WTC11 (cell line): ENCODE results near the gene PSEN2. TPM values are rescaled to one million over a fixed set of nuclear protein-coding genes. Genes with fewer than 3 reads are reported as not detected.

Source experiments
- ATAC-seq: fragments of 200-7000 bp; cut with Tn5 transposase; 2 replicates; pipeline ENCODE4 v1.10.0; 2021; ENCODE audit warnings: mild to moderate bottlenecking, moderate library complexity
- CTCF ChIA-PET: fragments of 300-600 bp; sonication (Branson Sonifier 250); formaldehyde crosslinking; loops from one replicate; lab custom pipeline; 2021; ENCODE audit warnings: antibody characterized with exemption; lab: Charles Lee
- POLR2A ChIA-PET: fragments of 350-600 bp; sonication (Branson Sonifier 250); formaldehyde crosslinking; loops from one replicate; lab custom pipeline; 2021; ENCODE audit warnings: antibody characterized with exemption; lab: Charles Lee
- DNase-seq: peaks from one replicate; pipeline ENCODE4 v3.0.0; 2021; ENCODE audit warnings: low spot score
- H3K27ac Mint-ChIP-seq: 2 replicates; pipeline ENCODE4 v1.8.0; 2021; ENCODE audit warnings: mixed read lengths
- H3K27me3 Mint-ChIP-seq: 2 replicates; pipeline ENCODE4 v1.8.0; 2021; ENCODE audit warnings: low read depth, mild to moderate bottlenecking, moderate library complexity, mixed read lengths
- H3K36me3 Mint-ChIP-seq: 2 replicates; pipeline ENCODE4 v1.8.0; 2021; ENCODE audit warnings: mixed read lengths
- H3K4me1 Mint-ChIP-seq: 2 replicates; pipeline ENCODE4 v1.8.0; 2022; ENCODE audit warnings: mixed read lengths
- H3K4me3 Mint-ChIP-seq: 2 replicates; pipeline ENCODE4 v1.8.0; 2021; ENCODE audit warnings: mild to moderate bottlenecking, moderate library complexity, mixed read lengths
- H3K9me3 Mint-ChIP-seq: 2 replicates; pipeline ENCODE4 v1.8.0; 2021; ENCODE audit warnings: mixed read lengths
- CREB1 ChIP-seq: sonication (generic); formaldehyde crosslinking; IDR thresholded peaks from 2 replicates; pipeline ENCODE4 v1.8.0; 2023; ENCODE audit warnings: mild to moderate bottlenecking, missing genetic modification reagents
- EMX1 ChIP-seq: fragments of 250-450 bp; sonication (Bioruptor Pico); IDR thresholded peaks from 2 replicates; pipeline ENCODE4 v1.8.0; 2021; ENCODE audit warnings: mild to moderate bottlenecking
- FOXJ3 ChIP-seq: sonication (generic); formaldehyde crosslinking; IDR thresholded peaks from 2 replicates; pipeline ENCODE4 v1.9.0; 2021; ENCODE audit warnings: missing genetic modification reagents, mild to moderate bottlenecking, borderline replicate concordance
- JAZF1 ChIP-seq: fragments of 250-450 bp; sonication (Bioruptor Pico); IDR thresholded peaks from 2 replicates; pipeline ENCODE4 v1.9.0; 2021; ENCODE audit warnings: moderate library complexity, mild to moderate bottlenecking, inconsistent platforms
- KAT7 ChIP-seq: sonication (generic); formaldehyde crosslinking; IDR thresholded peaks from 2 replicates; pipeline ENCODE4 v1.8.1; 2023; ENCODE audit warnings: missing genetic modification reagents, mild to moderate bottlenecking, borderline replicate concordance
- NR3C1 ChIP-seq: sonication (generic); formaldehyde crosslinking; conservative IDR thresholded peaks from 2 replicates; pipeline ENCODE4 v1.8.1; 2023; ENCODE audit warnings: low read depth, mild to moderate bottlenecking, missing genetic modification reagents
- SMAD4 ChIP-seq: sonication (generic); formaldehyde crosslinking; IDR thresholded peaks from 2 replicates; pipeline ENCODE4 v1.8.0; 2022; ENCODE audit warnings: mild to moderate bottlenecking, missing genetic modification reagents
- SOX15 ChIP-seq: fragments of 250-450 bp; sonication (Bioruptor Pico); IDR thresholded peaks from 2 replicates; pipeline ENCODE4 v1.9.0; 2021; ENCODE audit warnings: mild to moderate bottlenecking
- ZBTB21 ChIP-seq: sonication (generic); formaldehyde crosslinking; IDR thresholded peaks from 2 replicates; pipeline ENCODE4 v1.8.1; 2023; ENCODE audit warnings: mild to moderate bottlenecking, missing genetic modification reagents, borderline replicate concordance
- ZNF232 ChIP-seq: sonication (generic); formaldehyde crosslinking; IDR thresholded peaks from 2 replicates; pipeline ENCODE4 v1.8.0; 2022; ENCODE audit warnings: mild to moderate bottlenecking, missing genetic modification reagents
- ZNF416 ChIP-seq: fragments of 250-450 bp; sonication (Bioruptor Pico); IDR thresholded peaks from 2 replicates; pipeline ENCODE4 v1.9.0; 2021; ENCODE audit warnings: mild to moderate bottlenecking, inconsistent platforms
- total RNA-seq: library from RNA; stranded (reverse); gene quantifications from 3 replicates; pipeline ENCODE4 v1.2.3, GENCODE V29; 2021
- TF ChIP-seq, protein P1 (sequence below): sonication (generic); formaldehyde crosslinking; IDR thresholded peaks from 2 replicates; pipeline ENCODE4 v1.8.0; 2022; ENCODE audit warnings: mild to moderate bottlenecking, missing genetic modification reagents
- TF ChIP-seq, protein P2 (sequence below): fragments of 250-450 bp; sonication (Bioruptor Pico); IDR thresholded peaks from 2 replicates; pipeline ENCODE4 v1.9.0; 2021; ENCODE audit warnings: mild to moderate bottlenecking
- TF ChIP-seq, protein P3 (sequence below): sonication (generic); formaldehyde crosslinking; conservative IDR thresholded peaks from 2 replicates; pipeline ENCODE4 v1.8.1; 2022; ENCODE audit warnings: mild to moderate bottlenecking, missing genetic modification reagents
- TF ChIP-seq, protein P4 (sequence below): sonication (generic); formaldehyde crosslinking; IDR thresholded peaks from 2 replicates; pipeline ENCODE4 v1.8.0; 2023; ENCODE audit warnings: missing genetic modification reagents, mild to moderate bottlenecking, borderline replicate concordance
- TF ChIP-seq, protein P5 (sequence below): sonication (generic); formaldehyde crosslinking; IDR thresholded peaks from 2 replicates; pipeline ENCODE4 v1.8.1; 2023; ENCODE audit warnings: mild to moderate bottlenecking, missing genetic modification reagents

PSEN2 gene
- total RNA-seq, 1 experiment from 2014 or later, result 18.4 TPM

DNA sequence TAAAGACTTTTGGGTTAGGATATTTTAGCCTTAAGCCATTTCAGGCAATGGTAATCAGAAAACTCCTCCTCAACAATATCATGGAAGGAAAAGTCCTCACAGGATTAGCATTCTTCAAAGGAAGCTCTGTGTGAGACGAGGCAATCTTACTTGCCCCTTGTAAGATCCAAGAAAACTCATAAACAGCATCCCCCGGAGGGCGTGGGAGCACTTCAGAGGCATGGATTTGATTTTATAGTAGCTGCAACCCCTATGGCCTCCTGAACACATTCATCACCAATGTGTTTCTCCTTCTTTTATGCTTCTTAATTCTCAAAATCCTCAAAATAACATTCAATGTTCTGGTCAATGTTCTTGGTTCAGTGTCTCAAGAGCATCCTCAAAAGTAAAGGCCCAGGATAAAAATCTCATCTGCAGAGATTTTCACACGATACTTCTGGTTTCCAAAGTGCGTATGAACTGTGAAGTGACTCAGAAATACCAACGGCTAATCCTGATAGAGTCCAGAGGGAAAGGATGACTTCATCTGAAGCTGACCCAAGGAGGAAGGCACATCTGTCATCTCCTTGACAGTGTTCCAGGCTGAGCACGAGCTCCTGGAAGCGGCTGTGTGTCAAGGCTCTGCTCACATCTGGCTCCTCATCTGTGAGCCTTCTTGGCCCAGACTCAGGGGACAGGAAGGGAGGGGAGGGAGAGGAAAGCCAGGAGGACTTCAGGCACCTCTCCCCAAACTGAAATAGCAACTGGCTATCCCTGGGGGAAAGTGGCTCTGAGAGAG lies 49.3 kb upstream of the PSEN2 start:
- no peak overlapping the region for H3K27ac Mint-ChIP-seq
- peaks cover 16% of the 10 kb centered on the region for H3K9me3 Mint-ChIP-seq
- POLR2A ChIA-PET, result no interaction called here

DNA sequence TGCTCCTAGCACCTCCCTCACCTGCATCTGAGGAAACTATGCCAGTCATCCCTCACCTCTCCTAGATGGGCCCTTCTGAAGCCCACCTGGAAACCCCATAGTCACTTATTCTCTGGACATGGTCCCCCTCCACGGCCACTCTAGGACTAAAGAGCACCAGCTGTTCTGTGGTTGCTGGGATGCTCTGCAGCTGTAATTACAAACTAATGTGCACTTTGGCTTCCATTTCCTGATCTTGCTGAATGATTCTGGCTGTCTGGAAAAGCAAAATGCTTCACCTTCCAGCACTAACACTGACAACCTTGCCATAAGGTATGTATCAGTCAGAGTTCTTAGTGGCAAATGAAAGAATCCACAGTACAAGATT lies 48.7 kb upstream of the PSEN2 start:
- CTCF ChIA-PET, result no interaction called here
- no peak overlapping the region for H3K4me3 Mint-ChIP-seq
- POLR2A ChIA-PET, result no interaction called here
- no peaks in the 10 kb centered on the region; the same call in 1 of the 2 replicates for H3K4me1 Mint-ChIP-seq
- peaks cover 16% of the 10 kb centered on the region for H3K9me3 Mint-ChIP-seq
- no peaks in the 10 kb centered on the region for H3K36me3 Mint-ChIP-seq
- DNase-seq, result no peak
- no peak for ATAC-seq
- no peak for TF ChIP-seq ZNF232 (CRISPR knock-in tag)
- TF ChIP-seq, protein P1, sequence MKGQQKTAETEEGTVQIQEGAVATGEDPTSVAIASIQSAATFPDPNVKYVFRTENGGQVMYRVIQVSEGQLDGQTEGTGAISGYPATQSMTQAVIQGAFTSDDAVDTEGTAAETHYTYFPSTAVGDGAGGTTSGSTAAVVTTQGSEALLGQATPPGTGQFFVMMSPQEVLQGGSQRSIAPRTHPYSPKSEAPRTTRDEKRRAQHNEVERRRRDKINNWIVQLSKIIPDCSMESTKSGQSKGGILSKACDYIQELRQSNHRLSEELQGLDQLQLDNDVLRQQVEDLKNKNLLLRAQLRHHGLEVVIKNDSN (CRISPR knock-in tag), result no peak
- no peak for TF ChIP-seq CREB1 (CRISPR knock-in tag)
- no peak for TF ChIP-seq EMX1 (CRISPR knock-in tag)
- TF ChIP-seq SOX15 (CRISPR knock-in tag), result no peak
- H3K27me3 Mint-ChIP-seq, result peaks cover 5% of the 10 kb centered on the region; the same call in 1 of the 2 replicates
- H3K27ac Mint-ChIP-seq, result no peak overlapping the region

More for the DNA sequence above, 49.3 kb upstream of the PSEN2 start:
- CTCF ChIA-PET, result interaction anchor here (1.9 kb wide), 1 partner anchor 213 kb away, joined by 5 read pairs; no protein-coding TSS in a partner anchor
- DNase-seq, result no peak
- TF ChIP-seq, protein P2, sequence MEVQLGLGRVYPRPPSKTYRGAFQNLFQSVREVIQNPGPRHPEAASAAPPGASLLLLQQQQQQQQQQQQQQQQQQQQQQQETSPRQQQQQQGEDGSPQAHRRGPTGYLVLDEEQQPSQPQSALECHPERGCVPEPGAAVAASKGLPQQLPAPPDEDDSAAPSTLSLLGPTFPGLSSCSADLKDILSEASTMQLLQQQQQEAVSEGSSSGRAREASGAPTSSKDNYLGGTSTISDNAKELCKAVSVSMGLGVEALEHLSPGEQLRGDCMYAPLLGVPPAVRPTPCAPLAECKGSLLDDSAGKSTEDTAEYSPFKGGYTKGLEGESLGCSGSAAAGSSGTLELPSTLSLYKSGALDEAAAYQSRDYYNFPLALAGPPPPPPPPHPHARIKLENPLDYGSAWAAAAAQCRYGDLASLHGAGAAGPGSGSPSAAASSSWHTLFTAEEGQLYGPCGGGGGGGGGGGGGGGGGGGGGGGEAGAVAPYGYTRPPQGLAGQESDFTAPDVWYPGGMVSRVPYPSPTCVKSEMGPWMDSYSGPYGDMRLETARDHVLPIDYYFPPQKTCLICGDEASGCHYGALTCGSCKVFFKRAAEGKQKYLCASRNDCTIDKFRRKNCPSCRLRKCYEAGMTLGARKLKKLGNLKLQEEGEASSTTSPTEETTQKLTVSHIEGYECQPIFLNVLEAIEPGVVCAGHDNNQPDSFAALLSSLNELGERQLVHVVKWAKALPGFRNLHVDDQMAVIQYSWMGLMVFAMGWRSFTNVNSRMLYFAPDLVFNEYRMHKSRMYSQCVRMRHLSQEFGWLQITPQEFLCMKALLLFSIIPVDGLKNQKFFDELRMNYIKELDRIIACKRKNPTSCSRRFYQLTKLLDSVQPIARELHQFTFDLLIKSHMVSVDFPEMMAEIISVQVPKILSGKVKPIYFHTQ (CRISPR knock-in tag), result no peak
- TF ChIP-seq, protein P3, sequence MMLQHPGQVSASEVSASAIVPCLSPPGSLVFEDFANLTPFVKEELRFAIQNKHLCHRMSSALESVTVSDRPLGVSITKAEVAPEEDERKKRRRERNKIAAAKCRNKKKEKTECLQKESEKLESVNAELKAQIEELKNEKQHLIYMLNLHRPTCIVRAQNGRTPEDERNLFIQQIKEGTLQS, result no peak
- TF ChIP-seq SMAD4 (CRISPR knock-in tag), result no peak
- TF ChIP-seq FOXJ3 (CRISPR knock-in tag), result no peak
- TF ChIP-seq ZNF416 (CRISPR knock-in tag), result no peak
- TF ChIP-seq JAZF1 (CRISPR knock-in tag), result no peak
- no peak for ATAC-seq
- Mint-ChIP-seq H3K27me3 (peaks cover 5% of the 10 kb centered on the region; the same call in 1 of the 2 replicates), H3K36me3 (no peaks in the 10 kb centered on the region), H3K4me3 (no peak overlapping the region), H3K4me1 (no peaks in the 10 kb centered on the region)

DNA sequence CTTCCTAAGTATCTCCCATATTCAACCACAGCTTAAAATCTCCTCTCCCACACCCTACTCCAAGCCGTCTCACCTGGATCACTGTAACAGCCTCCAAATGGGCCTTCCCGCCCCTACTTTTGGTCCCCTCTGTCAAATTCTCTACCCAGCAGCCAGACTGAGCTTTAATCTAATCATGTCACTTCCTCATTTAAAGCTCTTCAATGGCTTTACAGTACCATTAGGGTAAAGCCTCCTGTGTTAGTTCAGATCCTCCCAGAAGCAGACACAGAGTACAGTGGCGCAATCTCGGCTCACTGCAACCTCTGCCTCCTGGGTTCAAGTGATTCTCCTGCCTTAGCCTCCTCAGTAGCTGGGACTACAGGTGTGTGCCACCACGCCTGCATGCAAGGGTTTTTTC lies 46.8 kb upstream of the PSEN2 start:
- POLR2A ChIA-PET, result no interaction called here
- H3K4me1 Mint-ChIP-seq, result peaks cover 13% of the 10 kb centered on the region
- no peaks in the 10 kb centered on the region for H3K36me3 Mint-ChIP-seq

More for the DNA sequence above, 46.8 kb upstream of the PSEN2 start:
- H3K9me3 Mint-ChIP-seq, result peaks cover 5% of the 10 kb centered on the region
- CTCF ChIA-PET, result no interaction called here
- DNase-seq, result no peak
- no peak overlapping the region for H3K4me3 Mint-ChIP-seq
- H3K27ac Mint-ChIP-seq, result no peak overlapping the region
- TF ChIP-seq NR3C1 (CRISPR knock-in tag), result no peak
- no peak for TF ChIP-seq SMAD4 (CRISPR knock-in tag)
- no peak for TF ChIP-seq ZBTB21 (CRISPR knock-in tag)
- TF ChIP-seq, protein P4, sequence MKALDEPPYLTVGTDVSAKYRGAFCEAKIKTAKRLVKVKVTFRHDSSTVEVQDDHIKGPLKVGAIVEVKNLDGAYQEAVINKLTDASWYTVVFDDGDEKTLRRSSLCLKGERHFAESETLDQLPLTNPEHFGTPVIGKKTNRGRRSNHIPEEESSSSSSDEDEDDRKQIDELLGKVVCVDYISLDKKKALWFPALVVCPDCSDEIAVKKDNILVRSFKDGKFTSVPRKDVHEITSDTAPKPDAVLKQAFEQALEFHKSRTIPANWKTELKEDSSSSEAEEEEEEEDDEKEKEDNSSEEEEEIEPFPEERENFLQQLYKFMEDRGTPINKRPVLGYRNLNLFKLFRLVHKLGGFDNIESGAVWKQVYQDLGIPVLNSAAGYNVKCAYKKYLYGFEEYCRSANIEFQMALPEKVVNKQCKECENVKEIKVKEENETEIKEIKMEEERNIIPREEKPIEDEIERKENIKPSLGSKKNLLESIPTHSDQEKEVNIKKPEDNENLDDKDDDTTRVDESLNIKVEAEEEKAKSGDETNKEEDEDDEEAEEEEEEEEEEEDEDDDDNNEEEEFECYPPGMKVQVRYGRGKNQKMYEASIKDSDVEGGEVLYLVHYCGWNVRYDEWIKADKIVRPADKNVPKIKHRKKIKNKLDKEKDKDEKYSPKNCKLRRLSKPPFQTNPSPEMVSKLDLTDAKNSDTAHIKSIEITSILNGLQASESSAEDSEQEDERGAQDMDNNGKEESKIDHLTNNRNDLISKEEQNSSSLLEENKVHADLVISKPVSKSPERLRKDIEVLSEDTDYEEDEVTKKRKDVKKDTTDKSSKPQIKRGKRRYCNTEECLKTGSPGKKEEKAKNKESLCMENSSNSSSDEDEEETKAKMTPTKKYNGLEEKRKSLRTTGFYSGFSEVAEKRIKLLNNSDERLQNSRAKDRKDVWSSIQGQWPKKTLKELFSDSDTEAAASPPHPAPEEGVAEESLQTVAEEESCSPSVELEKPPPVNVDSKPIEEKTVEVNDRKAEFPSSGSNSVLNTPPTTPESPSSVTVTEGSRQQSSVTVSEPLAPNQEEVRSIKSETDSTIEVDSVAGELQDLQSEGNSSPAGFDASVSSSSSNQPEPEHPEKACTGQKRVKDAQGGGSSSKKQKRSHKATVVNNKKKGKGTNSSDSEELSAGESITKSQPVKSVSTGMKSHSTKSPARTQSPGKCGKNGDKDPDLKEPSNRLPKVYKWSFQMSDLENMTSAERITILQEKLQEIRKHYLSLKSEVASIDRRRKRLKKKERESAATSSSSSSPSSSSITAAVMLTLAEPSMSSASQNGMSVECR, result no peak
- TF ChIP-seq, protein P2 (CRISPR knock-in tag), result no peak
- TF ChIP-seq FOXJ3 (CRISPR knock-in tag), result no peak
- no peak for TF ChIP-seq JAZF1 (CRISPR knock-in tag)
- TF ChIP-seq, protein P5, sequence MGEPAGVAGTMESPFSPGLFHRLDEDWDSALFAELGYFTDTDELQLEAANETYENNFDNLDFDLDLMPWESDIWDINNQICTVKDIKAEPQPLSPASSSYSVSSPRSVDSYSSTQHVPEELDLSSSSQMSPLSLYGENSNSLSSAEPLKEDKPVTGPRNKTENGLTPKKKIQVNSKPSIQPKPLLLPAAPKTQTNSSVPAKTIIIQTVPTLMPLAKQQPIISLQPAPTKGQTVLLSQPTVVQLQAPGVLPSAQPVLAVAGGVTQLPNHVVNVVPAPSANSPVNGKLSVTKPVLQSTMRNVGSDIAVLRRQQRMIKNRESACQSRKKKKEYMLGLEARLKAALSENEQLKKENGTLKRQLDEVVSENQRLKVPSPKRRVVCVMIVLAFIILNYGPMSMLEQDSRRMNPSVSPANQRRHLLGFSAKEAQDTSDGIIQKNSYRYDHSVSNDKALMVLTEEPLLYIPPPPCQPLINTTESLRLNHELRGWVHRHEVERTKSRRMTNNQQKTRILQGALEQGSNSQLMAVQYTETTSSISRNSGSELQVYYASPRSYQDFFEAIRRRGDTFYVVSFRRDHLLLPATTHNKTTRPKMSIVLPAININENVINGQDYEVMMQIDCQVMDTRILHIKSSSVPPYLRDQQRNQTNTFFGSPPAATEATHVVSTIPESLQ, result no peak
- no peak for TF ChIP-seq KAT7
- H3K27me3 Mint-ChIP-seq, result peaks cover 2% of the 10 kb centered on the region; the same call in 1 of the 2 replicates
- no peak for ATAC-seq
